Activated naive CD4-positive, alpha-beta T cell treated with Interleukin-2 at 50 U/mL for 16 hours (primary cell): ENCODE data around the gene SFXN5.
A peak's percentile ranks its signal among the peaks of the same experiment; 100 is the strongest.

ENCODE experiments used
- DNase-seq: peaks from one replicate; pipeline ENCODE4 v3.0.0-alpha.2; 2020

SFXN5 gene

GRCh38 chr2:72992734-72993102, 78.8 kb downstream of the SFXN5 start:
- DNase-seq = no peak

- no peak for DNase-seq
These were observed 79.4 kb downstream of the SFXN5 start for GRCh38 chr2:72991980-72992733.

GRCh38 chr2:72991439-72991725, 80.1 kb downstream of the SFXN5 start:
- DNase-seq = no peak

GRCh38 chr2:72990695-72991438, 80.6 kb downstream of the SFXN5 start:
- no peak for DNase-seq

- no peak for DNase-seq
These were observed 81.5 kb downstream of the SFXN5 start for GRCh38 chr2:72989770-72990556.

GRCh38 chr2:72988726-72989273, 82.7 kb downstream of the SFXN5 start:
- DNase-seq = no peak

- no peak for DNase-seq
These were observed 83.5 kb downstream of the SFXN5 start for GRCh38 chr2:72988041-72988440.

- no peak for DNase-seq
These were observed 85.4 kb downstream of the SFXN5 start for GRCh38 chr2:72985891-72986683.

- DNase-seq = no peak
These were observed 86.4 kb downstream of the SFXN5 start for GRCh38 chr2:72985136-72985535.

- DNase-seq = no peak
These were observed 87.3 kb downstream of the SFXN5 start for GRCh38 chr2:72984172-72984671.

- no peak for DNase-seq
These were observed 87.9 kb downstream of the SFXN5 start for GRCh38 chr2:72983500-72984161.

- no peak for DNase-seq
These were observed 88.6 kb downstream of the SFXN5 start for GRCh38 chr2:72982781-72983499.

GRCh38 chr2:72982219-72982618, 89.3 kb downstream of the SFXN5 start:
- DNase-seq = no peak

- DNase-seq = no peak
These were observed 90.0 kb downstream of the SFXN5 start for GRCh38 chr2:72981536-72981935.

GRCh38 chr2:72980535-72981217, 90.8 kb downstream of the SFXN5 start:
- no peak for DNase-seq

- no peak for DNase-seq
These were observed 91.6 kb downstream of the SFXN5 start for GRCh38 chr2:72979896-72980295.

- no peak for DNase-seq
These were observed 96.5 kb downstream of the SFXN5 start for GRCh38 chr2:72975017-72975416.

- DNase-seq = no peak
These were observed 97.1 kb downstream of the SFXN5 start for GRCh38 chr2:72974436-72974754.

- peak; percentile 29 for DNase-seq
These were observed 97.7 kb downstream of the SFXN5 start for GRCh38 chr2:72973566-72974435.

GRCh38 chr2:72973137-72973535, 98.4 kb downstream of the SFXN5 start:
- DNase-seq = no peak
